22Rv1 (cell line): ENCODE measurements around the gene ZMYM2.
A peak's percentile ranks its signal among the peaks of the same experiment; 100 is the strongest.

Experiments
- H3K27ac ChIP-seq: fragments of 450-650 bp; 2 replicates; pipeline ENCODE4 v1.5.1; 2017
- ZFX ChIP-seq: fragments of 450-650 bp; IDR thresholded peaks from 2 replicates; pipeline ENCODE4 v1.6.1; 2017; ENCODE audit warnings: antibody characterized with exemption, borderline replicate concordance
- TF ChIP-seq, protein P1 (sequence below): fragments of 450-650 bp; IDR thresholded peaks from 2 replicates; pipeline ENCODE4 v1.5.1; 2017; ENCODE audit warnings: mild to moderate bottlenecking

Gene ZMYM2

DNA sequence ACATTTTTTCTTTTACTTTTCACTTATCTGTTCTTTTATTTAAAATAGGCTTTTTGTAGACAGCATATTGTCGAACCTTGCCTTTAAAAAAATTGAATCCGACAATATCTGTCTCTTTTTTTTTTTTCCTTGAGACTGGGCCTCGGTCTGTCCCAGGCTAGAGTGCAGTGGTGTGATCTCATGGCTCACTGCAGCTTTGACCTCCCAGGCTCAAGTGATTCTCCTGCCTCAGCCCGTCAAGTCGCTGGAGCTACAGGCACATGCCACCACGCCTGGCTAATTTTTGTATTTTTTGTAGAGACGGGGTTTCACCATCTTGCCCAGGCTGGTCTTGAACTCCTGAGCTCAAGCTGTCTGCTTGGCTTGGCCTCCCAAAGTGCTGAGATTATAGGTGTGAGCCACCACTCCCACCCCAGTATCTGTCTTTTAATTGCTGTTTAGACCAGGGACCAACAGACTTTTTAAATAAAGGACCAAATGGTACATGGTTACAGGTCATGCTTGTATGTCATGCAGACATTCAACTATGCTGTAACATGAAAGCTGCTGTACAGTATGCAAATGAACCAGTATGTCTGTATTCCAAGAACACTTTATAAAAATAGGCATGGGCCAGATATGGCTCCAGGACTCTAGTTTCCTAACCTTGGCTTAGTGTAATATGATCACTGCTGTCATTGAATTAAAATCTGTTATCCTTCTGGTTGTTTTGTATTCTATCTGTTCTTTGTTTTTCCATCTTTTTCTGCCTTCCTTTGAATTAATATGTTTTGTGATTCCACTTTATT lies 122.0 kb downstream of the ZMYM2 start:
- TF ChIP-seq, protein P1, sequence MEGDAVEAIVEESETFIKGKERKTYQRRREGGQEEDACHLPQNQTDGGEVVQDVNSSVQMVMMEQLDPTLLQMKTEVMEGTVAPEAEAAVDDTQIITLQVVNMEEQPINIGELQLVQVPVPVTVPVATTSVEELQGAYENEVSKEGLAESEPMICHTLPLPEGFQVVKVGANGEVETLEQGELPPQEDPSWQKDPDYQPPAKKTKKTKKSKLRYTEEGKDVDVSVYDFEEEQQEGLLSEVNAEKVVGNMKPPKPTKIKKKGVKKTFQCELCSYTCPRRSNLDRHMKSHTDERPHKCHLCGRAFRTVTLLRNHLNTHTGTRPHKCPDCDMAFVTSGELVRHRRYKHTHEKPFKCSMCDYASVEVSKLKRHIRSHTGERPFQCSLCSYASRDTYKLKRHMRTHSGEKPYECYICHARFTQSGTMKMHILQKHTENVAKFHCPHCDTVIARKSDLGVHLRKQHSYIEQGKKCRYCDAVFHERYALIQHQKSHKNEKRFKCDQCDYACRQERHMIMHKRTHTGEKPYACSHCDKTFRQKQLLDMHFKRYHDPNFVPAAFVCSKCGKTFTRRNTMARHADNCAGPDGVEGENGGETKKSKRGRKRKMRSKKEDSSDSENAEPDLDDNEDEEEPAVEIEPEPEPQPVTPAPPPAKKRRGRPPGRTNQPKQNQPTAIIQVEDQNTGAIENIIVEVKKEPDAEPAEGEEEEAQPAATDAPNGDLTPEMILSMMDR = no peak
- TF ChIP-seq ZFX = no peak
- no peak overlapping the region for H3K27ac ChIP-seq

DNA sequence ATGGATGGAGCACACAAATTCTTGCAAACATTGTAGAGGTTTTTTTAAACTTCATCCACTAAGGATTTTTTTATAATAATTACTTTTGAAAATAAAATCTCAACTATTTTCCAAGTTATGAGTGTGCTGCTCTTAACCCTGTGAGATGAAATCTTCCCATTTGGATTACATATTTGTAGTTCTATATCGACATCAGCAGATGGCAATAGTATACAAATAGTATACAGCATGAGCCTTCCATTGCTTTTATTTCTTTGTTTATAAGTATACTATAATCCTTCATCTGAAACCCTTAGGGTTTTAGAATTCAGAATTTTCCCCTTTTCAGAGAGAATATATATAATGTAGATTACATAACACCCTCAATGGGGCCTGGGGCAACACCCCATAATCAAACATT lies 131.8 kb downstream of the ZMYM2 start:
- TF ChIP-seq, protein P1 = peak; percentile 38
- TF ChIP-seq ZFX = no peak

DNA sequence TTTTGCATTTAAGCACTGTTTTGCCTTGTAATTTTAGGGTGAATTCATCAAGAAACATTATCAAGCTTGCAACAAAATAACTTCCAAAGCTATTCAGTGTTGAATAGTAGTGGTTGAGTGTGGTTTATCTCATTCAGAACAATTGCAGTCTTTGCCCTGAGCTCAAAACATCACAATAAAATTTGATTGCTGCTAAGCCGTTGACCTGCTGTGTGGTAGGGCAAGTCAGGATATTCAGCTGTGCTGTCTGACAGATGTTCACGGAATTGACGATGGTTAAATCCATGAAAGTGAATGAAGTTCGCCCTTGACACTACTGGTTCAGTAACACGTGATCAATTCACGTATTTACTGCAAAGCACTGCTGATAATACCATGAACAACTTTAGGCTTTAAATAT lies 135.4 kb downstream of the ZMYM2 start:
- no peak overlapping the region for H3K27ac ChIP-seq
- TF ChIP-seq, protein P1 = no peak
- no peak for TF ChIP-seq ZFX

More for the DNA sequence above, 131.8 kb downstream of the ZMYM2 start:
- H3K27ac ChIP-seq = no peak overlapping the region

DNA sequence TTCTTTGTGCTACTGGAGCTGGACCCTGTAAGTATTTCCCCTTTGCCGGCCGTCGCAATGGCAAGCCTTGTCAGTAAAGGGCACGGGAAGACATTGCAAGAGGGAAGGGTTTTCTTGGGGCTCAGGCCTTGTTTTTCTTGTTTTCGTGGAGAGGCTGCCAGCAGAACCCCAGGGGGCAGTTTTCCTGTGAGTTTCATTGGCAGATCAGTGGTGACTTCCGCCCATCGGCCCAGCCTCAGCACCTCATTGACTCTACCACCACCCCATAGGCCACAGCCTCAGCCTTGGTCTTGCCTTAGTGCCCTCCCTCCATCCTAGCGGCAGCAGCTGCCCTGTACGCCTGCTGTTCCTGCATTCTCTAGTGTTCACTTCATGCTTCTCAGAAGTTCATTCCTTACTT lies 140.8 kb downstream of the ZMYM2 start:
- H3K27ac ChIP-seq = no peak overlapping the region
- no peak for TF ChIP-seq ZFX
- TF ChIP-seq, protein P1 = no peak

DNA sequence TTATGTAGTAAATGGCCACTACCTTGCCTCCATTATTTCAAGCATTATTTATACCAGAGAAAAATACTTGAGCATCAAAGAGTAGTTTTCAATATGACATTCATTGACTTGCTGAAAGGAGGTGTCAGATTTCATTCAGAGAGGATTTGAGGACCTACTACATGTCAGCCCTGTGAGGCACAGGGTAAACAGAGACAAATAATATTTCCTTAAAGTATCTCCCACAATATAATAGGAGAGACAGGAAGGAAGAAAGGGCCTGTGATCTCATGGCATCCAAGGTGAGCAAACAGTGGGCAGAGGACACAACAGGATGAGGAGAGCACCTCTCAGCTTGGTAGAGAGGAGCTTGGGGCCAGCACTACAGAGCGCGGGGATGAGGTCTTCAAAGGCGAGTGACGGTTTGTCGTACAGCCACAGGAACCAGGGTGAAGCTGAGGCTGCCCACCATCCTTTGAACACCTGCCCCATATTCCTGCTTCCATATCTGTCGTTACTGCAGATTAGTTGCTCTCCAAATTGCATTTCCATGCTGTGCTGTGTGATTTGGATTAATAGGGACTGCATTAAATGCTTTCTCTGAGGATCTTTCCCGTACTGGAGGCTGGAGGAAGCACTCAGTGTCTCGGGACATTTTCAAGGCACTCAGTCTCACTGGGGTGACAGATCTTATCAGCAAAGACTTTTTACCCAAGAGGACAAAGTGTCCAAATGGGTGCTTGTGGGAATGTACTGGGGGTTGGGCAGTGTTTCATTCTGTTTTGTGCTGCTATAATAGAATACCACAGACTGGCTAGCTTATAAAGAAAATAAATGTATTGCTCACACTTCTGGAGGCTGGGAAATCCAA lies 143.2 kb downstream of the ZMYM2 start:
- no peak for TF ChIP-seq ZFX
- TF ChIP-seq, protein P1 = no peak
- H3K27ac ChIP-seq = no peak overlapping the region

DNA sequence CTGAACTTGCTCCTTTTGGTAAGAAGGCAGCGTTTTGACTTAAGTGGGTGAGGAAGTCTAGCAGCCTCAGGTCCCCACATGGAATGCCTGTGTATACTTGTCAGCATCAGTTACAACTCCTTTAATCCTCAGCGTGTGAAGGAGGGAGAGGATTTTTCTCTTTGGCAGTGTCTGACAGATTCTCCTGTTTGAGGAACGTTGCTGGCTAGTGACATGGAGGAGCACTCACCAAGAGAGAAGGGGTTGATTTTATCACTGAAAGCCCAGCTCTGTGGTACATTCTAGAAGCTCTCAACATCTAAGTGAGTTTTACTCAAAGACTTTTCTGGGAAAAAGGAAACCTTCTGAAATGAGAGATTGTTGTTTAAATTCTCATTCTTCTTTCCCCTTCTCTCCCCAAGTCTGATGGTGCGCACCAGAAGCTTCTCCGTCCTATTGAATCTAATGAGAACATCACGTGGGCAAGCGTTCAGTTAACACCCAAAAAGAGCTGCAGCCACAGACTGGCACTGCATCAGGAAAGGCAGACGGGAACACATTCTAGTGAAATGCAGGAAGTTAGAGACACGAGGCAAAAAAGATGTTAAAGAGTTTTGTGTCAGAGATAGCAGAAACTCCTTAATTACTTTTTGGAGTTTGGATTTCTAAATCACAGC lies 144.1 kb downstream of the ZMYM2 start:
- H3K27ac ChIP-seq = no peak overlapping the region
- TF ChIP-seq, protein P1 = no peak
- no peak for TF ChIP-seq ZFX
